Stimulated activated CD8-positive, alpha-beta memory T cell treated with anti-CD3 and anti-CD28 coated beads, Interleukin-2, amount 100 ng/mL, for 48 hours (primary cell): ENCODE results near the gene NIBAN1.
A peak's percentile ranks its signal among the peaks of the same experiment; 100 is the strongest.
"Not testable (repeated sequence)": the region's sequence is repeated elsewhere in the genome, so short reads cannot be mapped to it uniquely, and the experiment has no call there.

Source experiments
- DNase-seq, 2 donors: peaks; one replicate each; pipeline ENCODE4 v3.0.0-alpha.2; 2020; ENCODE audit warnings: low read depth in 2 of 2

NIBAN1 gene

DNA sequence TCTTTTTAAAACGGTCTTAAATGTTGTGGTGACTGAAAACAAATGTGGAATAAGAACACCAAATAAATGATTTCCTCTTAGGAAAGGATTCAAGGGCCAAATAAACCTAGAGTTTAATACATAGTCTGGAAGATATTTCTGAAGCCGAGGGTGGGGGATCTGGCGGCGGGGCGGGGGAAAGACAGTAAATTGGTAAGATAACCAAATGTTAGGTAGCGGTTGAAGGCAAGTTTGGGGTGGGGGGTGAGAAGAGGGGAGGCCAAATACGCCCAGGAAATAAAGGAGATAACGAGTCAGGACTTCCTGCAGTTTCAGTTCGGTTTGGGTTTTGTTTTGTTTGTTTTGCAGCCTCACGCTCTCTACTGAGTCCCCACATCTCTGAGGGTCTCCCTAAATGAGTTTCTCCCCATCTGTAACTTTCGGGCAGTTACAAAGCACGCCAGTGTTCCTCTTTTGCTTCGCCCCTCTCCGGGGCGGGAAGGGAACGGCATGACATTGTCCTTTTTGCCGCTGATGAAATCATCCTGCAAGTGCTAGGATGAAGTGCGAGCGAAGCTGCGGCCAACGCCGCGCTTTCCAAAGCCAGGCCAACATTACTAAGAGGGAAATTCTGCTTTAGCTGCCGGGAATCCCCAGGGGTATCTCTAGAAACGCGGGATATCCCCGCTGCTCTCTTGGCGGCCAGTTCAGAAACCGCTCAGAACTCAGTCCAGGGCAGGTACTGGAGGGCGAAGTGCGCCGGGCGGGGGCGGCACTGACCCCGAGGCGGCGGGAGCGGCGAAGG lies 844 bp downstream of the NIBAN1 start:
- peak; percentile 53 to 56 for DNase-seq

DNA sequence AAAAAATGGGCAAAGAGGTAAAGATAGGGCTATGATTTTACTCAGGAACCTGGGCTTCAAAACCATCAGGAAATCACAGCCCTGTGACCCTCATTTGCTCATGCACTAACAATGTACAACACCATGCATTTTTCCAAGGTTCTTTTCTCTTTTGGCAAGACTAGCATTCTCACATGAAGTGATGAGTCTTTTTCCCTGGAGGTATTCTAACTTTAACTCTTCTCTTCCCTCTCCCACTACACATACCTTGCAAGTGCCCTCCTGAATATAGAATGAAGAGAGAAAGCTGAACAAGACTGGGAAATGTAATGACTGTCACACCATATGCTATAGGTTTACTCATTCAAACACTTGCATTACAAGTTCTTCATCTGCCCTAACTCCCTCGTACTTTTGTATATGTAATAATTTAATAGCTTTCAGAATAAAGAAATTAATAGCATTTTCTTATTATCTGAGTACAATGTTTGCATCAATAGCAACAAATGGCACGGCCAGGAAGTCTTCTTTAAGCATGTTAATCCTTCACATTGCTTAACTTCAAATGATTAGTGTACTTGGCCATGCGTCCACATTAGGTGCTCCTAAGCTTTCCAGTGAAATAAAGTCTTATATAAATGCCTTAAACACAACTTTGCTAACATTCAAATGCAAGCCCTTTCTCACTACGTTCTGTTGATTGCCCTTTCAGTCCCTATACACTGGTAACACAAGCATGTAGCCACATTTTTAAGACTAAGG lies 1.8 kb downstream of the NIBAN1 start:
- no peak for DNase-seq

DNA sequence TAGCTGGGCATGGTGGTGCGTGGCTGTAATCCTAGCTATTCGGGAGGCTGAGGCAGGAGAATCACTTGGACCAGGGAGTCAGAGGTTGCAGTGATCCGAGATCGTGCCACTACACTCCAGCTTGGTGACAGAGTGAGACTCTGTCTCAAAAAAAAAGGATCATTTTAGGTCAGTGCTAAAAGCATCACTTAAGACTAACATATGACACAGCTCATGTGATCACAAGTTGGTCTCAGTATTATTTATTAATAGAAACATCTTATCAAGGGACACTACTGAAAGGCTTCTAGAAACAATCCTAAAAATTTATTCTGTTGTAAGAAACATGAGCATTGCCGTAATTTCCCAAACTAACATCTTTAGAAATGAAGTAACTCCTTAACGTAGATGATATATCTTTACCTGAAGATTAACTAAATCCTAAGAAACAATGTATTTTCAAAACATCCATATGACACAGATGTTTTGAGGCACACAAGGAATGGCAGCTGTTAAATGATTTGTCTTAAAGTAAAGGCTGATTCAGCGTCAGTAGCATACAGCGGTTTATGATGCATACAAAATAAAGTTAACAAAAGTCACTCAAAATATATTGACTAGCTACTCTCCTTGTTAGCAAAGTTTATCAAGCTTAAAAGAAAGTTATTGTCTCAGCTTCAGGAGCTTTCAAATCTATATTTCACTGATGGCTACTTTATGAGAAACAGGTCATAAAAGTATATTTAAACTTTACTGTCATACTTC lies 2.6 kb downstream of the NIBAN1 start:
- no peak for DNase-seq

DNA sequence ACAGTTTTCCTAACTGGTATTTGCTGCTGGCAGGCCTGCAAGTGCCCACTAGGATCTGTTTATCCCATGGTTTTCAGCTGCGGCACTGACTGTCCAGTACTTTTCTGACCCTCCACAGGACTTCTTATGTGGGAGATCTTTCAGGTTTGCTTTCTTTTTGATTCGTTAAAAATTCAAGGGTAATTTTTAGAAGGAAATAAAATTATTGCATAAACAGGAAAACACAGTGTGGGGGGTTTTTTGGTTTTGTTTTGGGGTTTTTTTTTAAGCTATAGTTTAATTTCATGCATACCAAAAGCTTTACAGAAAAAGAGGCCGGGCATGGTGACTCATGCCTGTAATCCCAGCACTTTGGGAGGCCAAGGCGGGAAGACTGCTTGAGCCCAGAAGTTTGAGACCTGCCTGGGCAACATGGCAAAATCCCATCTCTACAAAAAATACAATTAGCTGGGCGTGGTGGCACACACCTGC lies 3.6 kb downstream of the NIBAN1 start:
- DNase-seq, result no peak

DNA sequence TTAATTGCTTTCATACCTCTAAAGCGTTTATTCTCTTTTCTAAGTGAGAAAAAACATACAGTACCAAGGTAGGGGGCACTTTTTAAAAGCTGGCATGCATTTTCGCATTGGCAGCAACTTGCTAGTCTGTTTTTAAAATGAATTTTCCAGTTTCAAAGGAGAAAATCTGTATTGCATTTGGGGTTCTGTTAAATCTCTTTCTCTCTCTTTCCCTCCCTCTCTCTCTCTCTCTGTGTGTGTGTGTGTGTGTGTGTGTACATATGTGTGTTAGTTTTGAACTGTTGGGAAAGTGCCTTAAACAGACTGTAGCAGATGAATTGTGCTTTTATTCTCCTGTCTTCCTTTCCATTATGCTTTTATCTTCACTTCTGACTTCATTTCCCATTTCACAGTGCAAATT lies 7.3 kb downstream of the NIBAN1 start:
- no peak for DNase-seq

DNA sequence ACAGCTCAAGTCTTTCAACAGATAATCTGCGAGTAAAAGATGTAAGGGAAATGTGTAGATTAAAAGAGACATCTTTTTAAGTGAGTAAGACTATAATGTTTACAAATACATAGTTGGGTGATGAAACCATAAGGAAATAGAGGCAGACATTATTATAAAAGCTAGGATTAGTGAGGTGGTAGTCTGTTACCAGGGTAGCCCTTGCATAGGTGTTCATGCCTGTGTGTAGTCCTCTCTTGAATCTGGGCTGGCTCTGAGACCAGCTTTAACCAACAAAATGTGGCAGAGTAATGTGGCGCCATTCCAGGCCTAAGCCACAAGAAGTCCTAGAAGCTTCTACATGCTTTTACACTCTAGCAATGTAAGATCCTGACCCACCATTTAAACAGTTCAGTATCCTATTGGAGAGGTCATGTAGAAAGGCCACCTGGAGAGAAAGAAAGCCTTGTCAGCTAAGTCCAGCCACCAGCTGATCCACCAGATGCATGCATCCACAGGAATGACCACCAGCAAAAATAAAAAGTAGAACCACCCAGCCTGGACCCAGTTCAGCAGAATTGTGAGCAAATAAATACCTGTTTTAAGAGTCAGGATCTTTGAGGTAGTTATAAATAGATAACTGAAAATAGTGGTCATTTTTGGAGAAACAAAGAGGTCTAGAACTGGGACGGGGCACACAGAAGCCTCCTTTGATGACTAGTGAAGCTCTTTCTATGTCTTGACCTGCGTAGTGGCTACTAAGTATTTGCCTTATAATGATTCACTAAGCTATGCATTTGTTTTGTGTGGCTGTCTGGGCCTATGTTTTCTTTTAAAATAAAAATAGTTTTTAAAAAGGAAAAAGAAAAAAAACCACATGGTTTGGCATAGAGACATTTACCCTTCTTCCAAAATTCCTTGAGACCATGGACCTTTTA lies 8.1 kb downstream of the NIBAN1 start:
- DNase-seq, result no peak

DNA sequence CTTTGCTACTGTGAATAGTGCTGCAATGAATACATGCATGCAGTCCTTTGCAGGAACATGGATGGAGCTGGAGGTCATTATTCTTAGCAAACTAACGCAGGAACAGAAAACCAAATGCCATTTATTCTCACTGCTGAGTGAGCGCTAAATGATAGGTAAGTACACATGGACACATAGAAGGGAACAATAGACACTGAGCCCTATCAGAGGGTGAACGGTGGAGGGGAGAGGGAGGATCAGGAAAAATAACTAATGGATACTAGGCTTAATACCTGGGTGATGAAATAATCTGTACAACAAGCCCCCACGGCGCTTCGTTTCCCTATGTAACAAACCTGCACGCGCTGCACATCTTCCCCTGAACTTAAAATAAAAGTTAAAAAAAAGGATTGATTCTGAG lies 8.9 kb downstream of the NIBAN1 start:
- DNase-seq, result no peak

DNA sequence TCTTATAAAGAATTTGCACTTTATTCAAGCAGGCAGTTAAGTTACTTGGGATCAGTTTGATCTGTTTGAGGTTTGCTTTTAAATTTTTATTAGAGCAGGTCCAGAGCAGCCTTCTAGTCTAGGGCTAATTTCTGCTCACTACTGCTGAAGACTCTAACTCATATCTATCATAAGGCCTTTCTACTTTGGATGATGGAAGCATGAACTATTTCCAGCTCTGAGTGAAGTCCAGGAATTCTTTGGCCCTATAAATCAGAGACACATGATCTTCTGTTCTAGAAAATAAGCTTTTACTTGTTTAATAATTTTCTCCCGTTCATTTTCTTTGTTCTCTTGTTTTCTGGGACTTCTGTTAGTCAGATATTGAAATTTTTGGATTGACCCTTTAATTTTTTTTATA lies 14.7 kb downstream of the NIBAN1 start:
- DNase-seq, result no peak

DNA sequence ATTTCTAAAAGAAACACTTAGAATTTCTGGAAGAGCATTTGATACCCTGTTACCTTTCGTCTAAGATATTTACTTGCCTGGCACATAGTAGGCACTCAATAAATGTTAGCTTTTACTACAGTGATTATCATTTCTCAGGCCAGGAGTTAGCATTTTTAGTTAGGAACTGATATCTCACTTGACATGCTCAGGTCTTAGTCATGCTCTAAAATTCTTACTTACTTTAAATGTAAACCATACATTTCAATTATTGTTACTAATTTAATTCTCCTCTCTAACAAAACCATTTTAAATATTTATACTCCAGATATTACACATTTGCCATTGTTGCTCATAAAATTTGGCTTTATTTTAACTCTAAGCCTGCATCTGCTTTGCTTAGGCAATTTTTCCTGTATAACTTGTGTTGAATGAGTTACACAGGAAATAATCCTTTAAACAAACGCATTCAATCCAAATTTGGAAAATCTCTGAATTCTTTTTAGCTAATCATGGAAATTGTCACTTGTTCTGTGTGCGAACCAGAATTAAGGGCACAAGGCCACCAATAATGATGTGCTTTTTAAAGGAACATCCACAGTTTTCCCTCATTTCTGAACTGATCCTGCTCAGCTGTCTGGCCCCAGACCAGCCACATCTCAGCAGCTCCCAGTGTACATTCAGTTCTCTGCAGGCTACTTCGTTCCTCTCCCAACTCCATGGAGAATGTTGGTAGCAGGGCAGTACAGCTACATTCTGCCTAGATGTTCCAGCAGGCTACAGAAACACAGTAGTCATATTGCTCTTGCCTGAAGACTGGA lies 15.6 kb downstream of the NIBAN1 start:
- DNase-seq, result no peak

DNA sequence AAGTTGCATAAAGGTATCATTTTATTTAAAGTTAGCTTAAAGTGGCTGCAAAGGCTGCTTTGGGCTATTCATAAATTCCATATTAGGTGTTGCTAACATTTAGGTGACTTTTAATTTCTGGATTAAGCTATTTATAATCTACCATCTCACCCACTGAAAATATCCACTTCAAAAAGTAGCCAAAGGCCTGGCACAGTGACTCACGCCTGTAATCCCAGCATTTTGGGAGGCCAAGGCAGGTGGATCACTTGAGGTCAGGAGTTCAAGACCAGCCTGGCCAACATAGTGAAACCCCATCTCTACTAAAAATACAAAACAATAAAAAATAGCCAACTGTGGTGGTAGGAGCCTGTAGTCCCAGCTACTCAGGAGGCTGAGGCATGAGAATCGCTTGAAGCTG lies 16.4 kb downstream of the NIBAN1 start:
- not testable (repeated sequence) for DNase-seq

DNA sequence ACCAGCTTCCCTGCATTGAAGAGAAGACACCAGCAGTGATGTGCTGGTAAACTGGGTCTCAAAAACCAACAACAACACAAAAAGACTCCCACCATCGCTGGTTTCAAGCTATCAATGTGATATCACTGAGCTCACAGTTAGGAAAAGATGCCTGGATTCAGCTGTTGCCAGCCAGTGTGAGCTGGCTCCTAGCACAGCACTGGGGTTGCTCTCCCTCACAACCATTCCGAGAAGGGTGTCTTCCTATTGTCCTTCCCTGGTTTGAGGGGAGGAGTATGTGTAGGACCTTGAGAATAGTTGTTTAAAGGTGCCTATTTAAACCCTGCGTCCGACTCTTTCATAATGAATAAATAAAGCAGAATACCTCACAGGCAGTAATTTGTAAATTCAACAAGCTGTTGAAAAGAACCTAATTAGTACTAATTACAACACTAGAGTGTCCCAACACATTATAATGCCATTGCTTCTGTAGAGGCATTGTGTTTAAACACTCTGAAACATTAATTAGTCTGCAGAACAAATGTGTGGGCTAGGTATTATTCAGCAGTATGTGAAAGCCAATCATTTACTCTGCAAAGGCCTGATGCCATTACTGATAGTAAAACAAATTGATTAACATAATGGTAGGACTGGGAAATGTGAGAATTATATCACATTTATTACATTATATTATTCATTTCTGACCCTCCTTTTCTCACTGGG lies 17.2 kb downstream of the NIBAN1 start:
- no peak for DNase-seq

DNA sequence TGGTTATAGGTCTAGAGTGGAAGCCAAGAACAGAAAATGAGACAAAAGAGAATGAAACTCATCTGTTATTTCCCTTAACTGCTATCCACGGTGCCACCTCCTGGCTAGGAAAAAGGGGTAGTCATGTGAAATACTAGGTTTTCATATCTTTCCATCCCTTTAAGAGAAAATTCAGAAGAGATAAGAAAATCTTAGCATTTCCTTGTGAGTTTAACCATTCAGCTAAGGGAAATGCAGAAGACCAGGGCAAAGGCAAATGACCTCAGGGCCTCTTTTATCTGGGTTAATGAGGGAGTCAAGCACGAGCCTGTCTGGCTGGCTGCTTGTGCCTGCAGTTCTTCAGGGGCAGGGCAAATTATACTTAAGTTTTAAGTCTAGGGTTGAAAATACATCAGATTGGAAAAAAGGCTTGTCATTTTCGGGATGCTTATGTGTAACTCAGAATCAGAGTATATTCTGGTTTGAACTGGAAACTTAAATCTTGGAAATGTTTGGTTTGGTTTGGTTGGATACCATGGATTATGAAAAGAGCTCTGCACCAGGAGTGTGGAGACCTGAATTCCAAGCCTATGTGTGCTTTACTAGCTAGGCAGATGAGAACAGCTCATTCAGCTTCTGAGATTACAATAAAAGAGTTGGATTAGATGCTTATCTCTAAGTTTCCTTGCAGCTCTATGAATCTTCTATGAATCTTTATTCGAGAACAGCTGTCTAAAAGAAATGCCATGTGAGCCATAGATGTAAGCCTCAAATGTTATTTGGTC lies 19.9 kb downstream of the NIBAN1 start:
- DNase-seq, result no peak

DNA sequence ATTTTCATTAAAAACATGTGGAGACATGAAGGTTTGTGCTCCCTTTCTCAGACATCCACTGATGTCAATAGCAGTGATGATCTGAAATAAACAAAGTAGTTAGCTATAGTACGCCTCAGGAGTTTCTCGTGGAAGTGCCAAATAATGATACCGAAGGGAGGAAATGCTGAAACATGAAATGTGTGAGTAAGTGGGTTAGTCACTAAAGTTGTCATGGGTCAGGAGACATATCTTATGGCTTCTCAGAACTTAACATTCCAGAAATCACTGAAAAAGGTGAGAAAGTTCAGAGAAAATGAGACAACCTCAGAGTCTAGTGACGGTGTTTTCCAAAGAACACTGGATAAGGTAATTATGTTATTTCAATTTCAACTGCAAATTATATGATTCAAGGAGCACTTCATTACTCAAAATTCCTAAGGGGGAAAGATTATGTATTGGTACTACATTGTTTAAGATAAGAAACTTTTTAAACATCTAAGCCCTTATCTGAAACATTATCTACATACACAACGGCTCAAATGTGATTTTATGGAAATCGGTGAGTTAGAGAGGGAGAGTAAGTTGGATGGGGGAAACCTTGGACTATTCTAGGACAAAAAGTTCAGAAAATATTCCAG lies 20.6 kb downstream of the NIBAN1 start:
- no peak for DNase-seq

DNA sequence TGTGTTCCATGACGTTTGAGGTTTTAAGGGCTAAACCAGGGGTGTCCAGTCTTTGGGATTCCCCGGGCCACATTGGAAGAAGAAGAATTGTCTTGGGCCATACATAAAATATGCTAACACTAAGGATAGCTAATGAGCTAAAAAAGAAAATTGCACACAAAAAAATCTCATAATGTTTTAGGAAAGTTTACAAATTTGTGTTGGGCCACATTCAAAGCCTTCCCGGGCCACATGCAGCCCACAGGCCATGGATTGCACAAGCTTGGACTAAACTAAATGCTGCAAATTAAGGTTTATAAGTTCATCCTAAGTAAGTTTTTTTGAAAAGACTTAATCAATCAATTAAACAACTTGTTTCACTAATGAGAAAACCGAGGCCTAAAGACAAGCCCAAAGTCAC lies 21.9 kb downstream of the NIBAN1 start:
- DNase-seq, result no peak

DNA sequence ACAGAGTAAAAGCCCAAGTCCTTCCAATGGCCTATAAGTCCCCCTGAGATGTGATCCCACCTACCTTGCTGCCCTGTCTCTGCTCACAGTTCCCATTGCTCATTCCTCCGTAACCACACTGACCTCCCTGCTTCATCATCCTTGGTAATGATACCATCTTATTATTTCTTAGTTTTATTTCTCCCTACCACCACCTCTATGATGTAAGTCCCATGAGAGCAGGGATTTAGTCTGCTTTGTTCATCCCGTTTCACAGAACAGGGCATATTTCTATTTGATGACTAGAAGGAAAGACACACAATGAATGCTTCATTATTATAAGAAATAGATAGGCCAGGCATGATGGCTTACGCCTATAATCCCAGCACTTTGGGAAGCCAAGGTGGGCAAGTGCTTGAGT lies 22.5 kb downstream of the NIBAN1 start:
- no peak for DNase-seq

DNA sequence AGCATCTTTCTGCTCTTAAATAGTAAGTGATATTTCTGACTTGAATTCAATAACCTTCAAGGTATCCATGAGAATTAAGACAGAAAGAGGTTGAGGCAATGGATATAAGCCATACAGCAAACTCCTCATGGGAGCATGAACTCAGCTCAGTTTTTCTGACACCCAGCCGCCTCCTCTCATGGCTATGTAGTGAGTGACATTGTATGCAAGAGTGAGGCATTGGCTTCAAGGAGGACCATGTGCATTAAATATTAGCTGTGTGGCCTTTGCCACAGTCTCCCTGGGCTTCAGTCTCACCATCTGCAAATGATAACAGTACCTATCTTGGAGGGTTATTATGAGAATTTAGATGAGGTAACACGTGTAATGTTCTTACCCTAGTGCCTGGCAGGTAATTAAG lies 23.4 kb downstream of the NIBAN1 start:
- DNase-seq, result no peak

DNA sequence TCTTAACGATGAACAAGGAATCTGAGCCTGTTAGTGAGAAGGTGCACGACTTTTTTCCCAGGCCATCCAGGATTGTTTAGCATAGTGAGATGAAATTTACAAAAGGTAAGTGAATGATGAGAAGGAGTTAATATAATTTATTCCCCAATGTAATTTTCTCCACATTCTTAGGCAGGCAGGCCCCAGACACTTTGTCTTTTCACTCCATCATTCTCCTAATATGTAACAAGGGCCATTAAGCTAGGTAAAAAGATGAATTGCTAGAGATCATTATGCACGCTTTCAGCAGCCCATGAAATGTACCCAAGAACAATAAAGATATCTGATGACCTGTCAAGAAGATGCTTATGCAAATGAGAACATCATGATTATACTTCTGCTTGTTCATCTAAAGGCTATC lies 24.1 kb downstream of the NIBAN1 start:
- no peak for DNase-seq

DNA sequence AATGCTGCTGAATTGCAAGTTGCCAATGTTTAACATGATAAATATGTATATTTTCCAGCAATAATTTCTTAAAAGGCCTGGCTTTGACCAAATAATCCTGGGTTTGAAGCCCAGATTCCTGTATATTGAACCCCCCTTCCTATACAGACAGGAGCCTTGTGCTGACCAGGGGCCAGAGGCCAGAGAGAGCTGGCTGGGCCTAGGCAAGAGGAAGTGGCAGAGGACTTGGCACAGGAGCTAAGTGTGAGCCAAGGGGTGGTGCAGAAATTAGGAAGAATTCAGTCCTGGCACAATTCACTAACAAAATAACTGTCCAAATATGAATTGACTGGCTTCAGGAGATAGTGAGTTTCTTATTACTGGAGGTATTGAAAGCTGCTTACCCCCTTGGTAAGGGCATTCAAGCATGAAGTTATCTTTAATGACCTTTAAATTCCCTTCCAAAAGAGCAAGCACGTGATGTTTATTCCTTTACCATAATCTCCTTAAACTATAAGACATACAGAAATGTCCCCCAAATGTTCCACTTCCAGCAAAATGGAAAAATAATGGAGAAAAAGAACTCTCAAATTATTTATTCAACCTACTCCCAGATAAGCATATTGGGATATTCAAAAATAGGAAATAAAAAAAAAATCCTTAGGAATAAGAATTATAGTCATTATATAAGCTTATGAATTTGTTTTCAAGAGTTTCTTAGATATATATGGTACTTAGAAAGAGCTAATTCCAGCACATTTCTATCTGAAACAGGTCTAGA lies 26.6 kb downstream of the NIBAN1 start:
- no peak for DNase-seq
